Superior temporal gyrus (tissue), 1 donor: ENCODE results near the gene PLD5.
"Not testable (repeated sequence)": the region's sequence is repeated elsewhere in the genome, so short reads cannot be mapped to it uniquely, and the experiment has no call there.

ENCODE experiments used
- DNase-seq: peaks from one replicate; pipeline ENCODE4 v3.0.0-alpha.2; 2016; ENCODE audit errors: extremely low spot score

The PLD5 gene

DNA sequence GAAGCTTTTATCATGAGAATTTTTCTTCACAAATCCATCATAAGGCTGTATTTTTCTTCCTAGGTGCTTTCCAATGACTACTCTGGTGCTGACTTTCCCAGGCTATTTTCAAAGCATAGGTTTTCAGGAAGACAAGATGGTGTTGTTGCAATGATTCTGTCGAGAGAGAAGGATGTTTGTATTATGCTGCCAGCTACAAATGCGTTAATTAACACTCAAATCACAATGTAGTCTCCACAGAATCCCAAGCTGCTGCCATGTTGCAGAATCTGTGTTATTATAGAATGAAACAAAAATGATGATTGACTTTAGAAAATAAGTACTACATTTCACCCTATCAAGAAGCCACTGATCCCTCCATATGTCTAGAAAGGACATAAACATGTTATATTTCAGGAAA is 346.1 kb downstream of the PLD5 start:
- DNase-seq, result no peak

DNA sequence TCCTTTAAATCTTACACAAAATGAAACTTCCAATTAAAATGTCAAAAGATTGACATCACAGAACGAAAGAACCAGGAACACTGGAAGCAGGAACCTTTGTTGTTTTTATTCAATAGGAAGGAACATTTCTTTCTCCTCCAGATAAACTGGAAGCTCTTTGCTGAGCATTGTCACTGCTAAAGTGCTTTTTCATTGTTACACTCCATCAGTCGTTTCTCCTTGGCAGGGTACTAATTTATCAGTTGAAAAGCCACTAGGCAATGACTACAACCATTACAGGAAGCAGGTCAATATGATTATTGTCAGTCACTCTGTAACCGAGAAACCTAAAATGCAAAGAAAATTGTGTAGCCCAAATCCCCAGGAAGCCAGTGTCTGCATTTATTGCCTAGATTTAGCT is 362.4 kb downstream of the PLD5 start:
- no peak for DNase-seq

DNA sequence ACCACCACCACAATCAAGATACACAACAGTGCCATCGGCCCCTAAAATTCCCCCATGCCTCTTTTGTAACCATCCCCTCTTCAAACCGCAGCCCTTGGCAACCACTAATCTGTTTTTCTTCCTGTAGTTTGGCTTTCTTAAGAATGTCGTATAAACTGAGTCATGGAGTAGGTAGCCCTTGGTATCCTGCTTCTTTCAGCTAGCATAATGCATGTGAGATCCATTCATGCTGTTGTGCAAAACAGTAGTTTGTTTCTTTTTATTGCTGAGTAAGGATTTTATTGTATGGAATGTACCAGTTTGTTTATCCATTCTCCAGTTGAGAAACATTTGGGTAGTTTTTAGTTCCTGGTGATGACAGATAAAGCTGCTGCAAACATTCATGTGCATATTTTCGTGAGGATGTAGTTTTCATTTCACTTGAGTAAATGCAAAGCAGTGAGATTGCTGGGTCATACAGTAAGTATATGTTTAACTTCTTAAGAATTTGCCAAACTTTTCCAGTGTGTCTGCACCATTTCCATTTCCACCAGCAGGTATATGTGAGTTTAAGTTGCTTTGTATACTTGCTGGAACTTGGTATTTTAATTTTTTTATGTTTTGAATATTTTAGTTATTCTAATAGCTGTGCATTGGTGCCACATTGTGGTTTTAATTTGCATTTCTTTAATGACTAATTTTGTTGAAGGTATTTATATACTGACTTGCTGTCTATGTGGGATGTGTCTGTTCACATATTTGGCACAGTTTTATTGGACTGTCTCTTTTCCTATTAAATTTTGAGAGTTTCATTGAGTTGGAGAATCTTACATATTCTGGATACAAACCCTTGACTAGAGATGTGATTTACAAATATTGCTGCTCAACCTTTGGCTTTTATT is 377.2 kb downstream of the PLD5 start:
- DNase-seq, result peak; percentile 60

DNA sequence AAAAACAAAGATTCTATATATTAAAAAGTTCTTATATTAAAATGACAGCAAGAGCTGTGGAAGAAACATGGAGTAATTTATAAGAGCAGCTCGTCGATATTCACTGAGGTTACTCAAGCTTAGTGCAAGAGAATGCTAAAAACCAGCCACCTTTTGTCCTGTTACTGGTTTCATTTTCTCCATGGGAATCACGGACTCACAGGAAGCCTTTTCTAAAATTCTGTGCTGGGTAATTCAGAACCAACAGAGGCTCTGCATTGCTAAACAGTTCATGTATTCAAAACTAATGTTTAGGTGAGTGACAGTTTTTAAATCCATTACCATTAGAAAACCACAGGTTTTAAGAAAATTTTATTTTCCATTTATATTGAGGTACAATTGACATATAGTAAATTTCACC is 377.8 kb downstream of the PLD5 start:
- DNase-seq, result peak; percentile 65

DNA sequence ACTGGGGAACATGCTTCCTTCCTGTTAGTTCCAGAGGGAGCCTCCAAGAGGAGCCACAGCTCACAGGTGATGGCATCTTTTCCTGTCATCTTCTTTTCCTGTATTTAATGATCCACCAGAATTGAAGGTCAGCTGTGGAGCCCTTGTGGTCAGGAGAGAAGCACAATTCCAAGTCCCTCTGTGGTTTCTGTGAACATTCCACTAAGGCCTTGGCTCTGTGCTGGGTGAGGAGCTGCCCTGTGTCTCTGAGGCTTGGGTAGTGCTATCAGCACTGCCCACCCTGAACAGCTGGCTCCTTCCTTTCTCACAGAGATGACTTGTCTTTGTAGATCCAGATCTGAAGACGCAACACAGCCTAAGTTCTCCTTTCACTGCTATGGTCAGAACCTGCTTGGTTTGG is 383.7 kb downstream of the PLD5 start:
- DNase-seq, result no peak

DNA sequence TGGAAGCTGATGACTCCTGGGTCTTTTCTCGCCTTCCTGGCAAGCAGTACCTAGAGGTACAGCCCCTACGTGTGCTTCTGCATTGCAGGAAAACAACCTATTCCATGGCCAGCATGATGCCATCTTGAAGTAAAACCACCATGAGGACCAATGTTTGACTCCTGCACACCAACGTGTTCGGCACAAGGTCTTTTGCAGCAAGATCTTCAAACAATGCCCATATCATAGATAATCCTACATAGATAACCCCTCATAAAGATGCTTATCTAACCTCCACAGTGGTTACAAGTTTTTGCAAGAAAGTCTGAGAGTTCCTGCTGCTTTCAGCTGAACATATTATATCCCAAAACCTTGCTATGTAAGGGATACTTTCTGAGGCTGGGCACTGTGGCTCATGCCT is 384.5 kb downstream of the PLD5 start:
- DNase-seq, result no peak

DNA sequence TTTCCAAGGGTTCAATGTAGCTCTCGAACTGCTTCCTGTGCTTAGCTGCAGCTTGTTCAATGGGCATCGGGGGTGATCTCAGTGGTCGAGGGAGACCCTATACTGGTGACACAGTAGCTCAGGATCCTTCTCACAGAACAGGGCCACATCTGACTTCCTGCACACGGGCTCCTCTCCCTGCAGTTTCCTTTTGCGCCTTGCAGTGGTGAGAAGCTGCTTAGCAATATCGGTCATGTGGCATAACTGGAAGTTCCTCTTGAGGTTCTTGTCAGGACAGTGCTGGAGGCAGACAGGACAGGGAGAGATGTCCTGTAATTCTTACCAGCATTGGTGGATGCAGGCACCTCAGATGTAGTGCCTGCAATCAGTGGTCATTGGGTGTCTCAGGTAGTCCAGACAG is 385.1 kb downstream of the PLD5 start:
- DNase-seq, result no peak

DNA sequence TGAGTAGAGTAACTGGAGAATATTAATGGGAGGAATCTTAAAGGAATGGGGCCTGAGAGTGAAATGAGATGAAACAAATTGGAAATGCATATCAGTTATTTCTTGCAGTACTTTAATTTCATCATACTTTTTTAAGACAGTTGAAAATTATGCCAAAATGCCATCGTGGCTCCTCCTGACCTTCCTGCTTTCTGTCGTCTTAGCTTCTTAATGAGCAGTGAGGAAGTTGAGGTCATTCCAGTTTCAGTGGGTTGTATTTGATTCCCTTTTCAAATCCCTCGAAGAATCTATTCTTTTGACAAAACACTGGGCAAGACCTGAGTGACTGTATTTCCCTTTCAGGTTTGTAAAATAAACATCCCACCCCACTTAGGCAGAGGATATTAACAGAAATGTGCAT is 390.7 kb downstream of the PLD5 start:
- DNase-seq, result no peak

DNA sequence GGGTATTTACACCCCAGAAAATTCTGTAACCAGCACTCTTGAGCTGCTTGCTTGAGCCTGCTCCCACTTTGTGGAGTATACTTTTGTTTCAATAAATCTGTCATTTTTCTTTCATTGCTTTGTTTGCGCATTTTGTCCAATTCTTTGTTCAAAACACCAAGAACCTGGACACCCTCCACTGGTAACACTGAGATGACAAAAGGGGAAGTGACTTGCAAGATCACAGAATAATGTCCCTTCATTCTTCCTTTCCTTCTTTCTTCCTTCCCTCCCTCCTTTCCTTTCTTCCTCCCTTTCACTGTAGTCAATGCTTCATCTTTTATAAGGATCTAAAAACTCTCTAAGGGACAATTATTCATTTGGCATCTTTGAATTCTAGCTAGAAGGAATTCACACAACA is 391.1 kb downstream of the PLD5 start:
- no peak for DNase-seq

DNA sequence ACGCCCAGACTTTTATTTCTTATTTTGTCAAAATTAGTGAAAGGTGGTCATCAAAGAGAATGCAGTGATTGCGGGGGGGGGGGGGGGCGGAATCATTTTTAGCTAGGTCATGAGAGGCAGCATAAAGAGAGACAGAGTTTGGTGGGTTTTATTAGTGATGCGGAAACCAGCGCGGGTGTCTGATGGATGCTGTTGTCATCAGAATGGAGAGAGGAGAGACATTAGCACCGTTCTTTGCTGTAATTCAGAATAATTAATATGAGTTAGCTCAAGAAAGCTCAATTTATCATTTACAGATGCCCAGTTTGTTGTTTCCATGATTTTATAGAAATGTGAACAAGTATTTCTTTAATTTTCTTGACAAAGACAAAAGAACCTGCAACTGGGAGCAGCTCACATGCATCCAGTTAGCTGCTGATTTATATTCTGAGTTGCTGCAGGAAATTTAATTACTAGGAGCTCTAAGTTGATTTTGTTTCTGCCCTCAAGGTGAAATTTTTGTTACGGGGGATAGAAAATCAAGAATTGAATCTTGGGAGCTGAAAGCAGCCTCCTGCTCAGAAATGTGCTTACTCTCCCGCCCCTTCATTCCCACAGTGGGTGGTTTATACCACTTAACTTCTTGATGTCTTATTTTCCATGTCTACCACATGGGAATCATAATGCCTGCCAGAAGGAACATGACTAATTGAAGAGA is 392.2 kb downstream of the PLD5 start:
- no peak for DNase-seq

DNA sequence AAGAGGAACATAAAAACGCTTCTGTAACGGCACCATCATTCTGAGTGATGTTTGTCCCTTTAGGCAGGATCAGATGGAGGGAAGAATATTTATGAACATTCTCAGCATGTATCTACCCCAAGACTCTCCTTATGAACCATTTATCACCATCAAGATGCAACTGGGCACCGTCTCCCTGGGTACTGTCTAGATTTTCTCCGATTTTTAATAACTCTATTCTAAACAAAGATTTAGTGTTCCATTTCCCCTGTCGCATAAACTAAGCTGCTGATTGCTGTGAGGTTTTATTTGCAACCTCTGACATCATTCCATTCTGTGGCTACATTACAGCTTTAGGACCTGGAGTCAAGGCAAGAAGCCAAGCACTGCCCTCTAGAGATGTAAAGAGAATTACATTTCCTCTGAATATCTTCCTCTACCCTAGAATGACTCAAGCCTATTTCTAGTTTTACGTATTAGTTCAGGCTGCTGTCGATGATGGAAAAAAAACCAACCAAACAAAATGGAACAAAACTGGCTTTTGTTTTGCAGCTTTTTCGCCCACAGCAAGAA is 395.5 kb downstream of the PLD5 start:
- DNase-seq, result no peak

DNA sequence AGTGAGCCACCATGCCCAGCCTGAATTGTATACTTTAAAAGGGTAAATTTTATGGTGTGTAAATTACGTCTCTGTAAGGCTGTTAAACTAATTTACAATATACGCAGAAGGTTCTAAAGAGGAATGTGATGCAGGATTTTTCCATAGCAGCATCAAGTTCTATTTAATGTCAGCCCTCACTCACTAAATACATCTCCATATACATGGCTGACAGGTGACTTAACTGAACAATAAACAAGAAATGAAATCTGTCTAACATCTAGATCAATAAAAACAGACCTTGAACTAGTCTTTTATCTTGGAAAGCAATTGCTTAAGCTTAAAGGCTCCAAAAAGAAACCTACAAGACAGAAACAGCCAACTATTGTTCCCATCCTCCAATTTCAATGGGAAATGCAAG is 404.1 kb downstream of the PLD5 start:
- DNase-seq, result no peak

DNA sequence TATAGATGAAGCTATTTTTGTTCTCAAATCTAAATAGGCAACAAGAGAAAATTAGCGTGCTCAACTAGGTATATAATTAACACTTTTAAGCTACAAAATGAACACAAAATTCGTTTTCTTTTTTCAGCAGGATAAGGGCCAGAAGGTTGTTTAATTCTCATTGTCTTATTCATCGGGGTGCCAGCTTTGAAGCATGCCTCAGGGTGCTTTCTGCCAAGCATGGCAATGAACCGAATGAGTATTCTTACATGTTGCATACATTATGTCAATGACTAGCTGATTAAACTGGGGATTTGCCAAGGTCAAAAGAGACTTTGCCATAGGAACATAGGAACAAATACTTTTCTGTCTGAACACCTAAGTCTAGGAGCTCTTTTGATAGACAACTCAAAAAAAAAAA is 423.6 kb downstream of the PLD5 start:
- no peak for DNase-seq

DNA sequence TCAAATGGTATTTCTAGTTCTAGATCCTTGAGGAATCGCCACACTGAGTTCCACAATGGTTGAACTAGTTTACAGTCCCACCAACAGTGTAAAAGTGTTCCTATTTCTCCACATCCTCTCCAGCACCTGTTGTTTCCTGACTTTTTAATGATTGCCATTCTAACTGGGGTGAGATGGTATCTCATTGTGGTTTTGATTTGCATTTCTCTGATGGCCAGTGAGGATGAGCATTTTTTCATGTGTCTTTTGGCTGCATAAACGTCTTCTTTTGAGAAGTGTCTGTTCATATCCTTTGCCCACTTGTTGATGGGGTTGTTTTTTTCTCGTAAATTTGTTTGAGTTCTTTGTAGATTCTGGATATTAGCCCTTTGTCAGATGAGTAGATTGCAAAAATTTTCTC is 427.2 kb downstream of the PLD5 start:
- DNase-seq, result not testable (repeated sequence)

DNA sequence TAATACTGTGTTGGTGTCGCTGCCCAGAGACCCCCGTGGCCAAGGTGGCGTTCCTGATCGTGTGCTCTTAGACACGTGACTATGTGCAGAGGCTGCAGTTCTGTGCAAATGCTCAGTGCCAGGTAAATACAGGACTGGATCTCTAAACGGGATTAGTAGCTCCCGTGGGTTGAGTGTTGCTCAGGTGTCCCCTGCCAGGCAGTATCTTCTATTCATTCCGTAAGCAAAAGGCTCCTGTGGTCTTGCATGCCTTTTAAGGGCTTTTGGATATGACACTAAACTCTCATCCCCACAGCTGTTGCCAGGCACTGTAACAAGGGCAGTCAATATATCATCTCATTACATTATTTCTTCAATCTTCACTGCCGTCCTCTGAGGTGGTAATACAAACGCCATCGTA is 431.4 kb downstream of the PLD5 start:
- no peak for DNase-seq

DNA sequence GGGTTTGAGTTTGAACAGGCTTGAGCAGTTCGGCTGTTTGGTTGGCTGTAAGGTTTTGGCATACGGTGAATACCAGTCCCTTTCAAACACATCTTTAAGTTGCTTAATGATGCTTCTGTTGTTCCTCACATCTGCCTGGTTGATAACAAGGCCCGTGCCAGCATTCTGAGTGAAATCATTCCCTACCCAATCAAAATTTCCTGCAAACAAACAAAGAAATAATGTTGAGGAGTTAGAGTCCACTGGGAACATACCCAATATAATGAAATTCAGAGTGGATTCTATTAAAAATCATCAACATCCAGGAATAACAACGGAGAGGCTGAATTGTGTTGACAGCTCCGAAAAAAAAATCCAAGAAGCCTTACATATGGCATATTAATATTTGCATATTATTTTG is 434.6 kb downstream of the PLD5 start:
- peak; percentile 41 for DNase-seq

DNA sequence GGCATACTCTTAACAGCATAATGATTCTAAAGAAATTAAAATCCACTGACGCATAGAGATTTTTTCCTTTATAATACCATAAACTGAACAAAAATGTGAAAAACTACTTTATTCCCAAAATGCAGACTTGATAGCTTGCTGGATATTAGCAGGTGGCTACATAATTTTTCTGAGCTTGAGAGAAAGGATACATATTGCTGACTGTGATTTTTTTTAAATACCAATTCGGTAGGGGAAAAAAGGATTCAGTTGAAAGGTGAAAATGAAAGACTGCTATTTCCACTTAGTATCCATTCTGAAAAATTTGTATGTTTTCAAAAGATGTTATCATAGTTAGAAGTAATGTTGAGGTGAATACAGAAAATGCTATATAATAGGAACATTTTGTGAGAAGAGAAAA is 435.6 kb downstream of the PLD5 start:
- DNase-seq, result no peak

DNA sequence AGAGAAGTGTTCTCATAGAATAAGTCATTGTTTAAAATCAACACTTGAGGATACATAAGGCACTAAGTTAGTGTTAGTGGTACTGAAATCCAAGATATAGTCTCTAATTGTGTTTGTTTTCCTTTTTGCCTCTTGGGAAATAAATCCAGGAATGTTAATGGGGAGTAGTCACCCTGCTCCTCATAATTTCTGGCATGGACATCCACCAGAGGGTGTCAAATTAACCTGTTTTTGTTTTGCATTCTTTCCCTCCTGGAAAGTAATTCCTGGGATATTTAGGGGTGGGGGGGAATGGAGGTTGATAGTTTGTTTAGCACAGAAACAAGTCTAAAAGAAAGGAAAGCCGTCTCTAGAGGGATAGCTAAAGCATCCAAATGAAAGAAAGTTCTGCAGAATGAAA is 437.8 kb downstream of the PLD5 start:
- no peak for DNase-seq

DNA sequence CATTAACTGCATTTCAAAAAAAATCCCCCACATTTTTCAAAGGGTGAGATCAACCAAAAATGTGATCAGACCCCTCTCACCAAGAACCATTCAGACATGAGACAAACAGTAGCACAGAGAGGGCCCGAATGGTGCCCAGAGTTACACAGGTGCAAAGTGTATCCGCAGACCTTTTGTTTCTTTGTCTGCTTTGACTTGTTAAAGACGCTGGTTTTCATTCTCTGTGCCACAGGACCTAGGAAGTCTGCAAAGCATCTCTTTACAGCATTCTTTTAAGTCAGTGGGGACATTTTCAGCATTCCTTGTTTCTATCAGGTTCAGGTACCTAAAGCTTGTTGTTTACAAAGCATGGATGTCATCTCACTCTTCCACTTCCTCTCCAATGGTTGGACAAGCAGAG is 438.4 kb downstream of the PLD5 start:
- no peak for DNase-seq

DNA sequence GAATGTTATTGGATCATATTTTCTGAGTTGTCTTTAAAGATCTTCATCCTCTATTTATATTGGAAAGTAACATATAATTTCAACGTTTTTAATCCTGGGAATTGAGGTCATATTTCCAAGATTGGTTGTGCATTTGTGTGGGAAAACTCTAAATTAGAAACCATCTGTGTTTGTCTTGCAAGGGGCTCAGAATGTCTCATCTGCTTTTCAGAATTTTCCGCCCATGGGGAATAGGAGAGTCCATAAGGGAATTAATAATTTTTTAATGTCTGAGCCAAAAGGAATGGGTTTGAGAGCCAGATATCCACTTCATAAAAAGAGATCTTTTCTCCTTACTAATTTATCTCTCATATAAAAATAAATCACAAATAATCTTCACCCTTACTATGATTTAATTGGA is 440.8 kb downstream of the PLD5 start:
- DNase-seq, result no peak

DNA sequence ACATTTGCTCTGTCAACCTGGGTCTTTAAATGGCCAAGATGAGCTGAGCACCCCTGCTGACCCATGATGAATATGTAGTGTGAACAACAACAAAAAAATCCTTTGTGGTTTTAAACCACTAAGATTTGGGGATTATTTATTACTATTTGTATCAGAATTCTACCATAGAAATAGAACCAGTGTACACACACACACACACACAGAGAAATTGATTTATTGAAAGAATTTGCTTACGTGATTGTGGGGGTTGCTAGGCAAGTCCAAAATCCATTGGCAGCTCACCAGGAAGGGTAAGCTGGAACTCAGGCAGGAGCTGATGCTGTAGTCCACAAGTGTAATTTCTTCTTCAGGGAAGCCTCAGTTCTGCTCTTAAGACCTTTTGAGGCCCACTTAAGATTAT is 443.1 kb downstream of the PLD5 start:
- DNase-seq, result no peak

DNA sequence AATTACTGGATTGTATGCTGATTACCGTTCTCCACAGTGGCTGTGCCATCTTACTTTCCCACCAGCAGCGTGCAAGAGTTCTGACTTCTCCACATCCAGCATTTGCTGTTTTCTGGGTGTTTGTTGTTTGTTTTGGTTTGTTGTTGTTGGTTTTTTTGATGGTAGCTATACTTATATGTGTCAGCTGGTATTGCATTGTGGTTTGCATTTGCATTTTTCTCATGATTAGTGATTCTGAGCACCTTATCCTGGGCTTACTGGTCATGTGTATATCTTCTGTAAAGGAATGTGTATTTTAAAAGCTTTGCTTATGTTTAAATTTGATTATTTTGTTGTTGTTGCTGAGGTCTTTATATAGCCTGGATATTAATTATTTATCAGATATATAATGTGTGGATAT is 458.7 kb downstream of the PLD5 start:
- no peak for DNase-seq

DNA sequence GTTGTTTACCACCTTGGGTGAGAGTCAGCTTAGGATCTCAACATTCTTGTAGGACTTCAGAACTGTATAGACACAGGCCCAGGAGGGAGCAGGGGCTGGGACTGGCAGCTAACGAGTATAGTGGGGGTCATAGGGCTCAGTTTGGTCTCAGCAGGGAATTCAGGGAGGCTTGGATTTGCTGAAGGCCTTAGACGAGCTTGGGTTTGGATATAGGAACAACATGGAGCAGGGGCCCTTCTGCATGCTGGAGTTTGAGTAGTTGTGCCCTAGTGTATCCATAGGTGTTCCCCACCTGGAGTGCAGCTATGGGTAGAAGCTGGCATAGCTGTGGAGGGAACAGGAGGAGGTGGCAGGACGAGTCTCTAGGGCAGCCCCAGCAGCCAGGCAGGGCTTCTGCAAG is 462.2 kb downstream of the PLD5 start:
- no peak for DNase-seq
